GM19397 (cell line): ENCODE measurements around the gene DENND2C.

ENCODE experiments used
- ATAC-seq: cut with Tn5 transposase; IDR thresholded peaks from one replicate; pipeline ENCODE4 v1.9.1; 2021; ENCODE audit warnings: mild to moderate bottlenecking, moderate library complexity; ENCODE audit not compliant: unreplicated experiment

DENND2C gene

GRCh38 chr1:114669562-114670082 is at the start of gene DENND2C:
Gene DENND2C (minus strand): TSS chr1:114670049. CDS start chr1:114625984, 44,065 bp downstream.
- ATAC-seq, result peak; percentile 60

DNA sequence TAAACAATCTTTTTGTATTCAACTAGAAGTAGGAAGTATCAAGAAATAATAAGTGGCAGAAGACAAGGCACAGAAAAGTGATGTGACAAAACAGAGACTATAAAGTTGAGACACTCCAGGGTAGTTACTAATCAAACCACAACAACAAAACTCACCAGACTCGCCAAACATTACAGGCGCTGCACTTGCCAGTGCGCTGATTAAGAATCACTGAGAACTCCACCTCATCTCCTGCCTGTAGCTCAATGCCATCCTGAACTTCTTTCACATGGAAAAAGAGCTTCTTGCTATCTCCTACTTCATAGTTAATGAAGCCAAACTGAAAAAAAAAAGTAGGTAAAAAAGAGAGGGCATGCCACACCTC is 49.6 kb upstream of the DENND2C start:
- ATAC-seq, result no peak

DNA sequence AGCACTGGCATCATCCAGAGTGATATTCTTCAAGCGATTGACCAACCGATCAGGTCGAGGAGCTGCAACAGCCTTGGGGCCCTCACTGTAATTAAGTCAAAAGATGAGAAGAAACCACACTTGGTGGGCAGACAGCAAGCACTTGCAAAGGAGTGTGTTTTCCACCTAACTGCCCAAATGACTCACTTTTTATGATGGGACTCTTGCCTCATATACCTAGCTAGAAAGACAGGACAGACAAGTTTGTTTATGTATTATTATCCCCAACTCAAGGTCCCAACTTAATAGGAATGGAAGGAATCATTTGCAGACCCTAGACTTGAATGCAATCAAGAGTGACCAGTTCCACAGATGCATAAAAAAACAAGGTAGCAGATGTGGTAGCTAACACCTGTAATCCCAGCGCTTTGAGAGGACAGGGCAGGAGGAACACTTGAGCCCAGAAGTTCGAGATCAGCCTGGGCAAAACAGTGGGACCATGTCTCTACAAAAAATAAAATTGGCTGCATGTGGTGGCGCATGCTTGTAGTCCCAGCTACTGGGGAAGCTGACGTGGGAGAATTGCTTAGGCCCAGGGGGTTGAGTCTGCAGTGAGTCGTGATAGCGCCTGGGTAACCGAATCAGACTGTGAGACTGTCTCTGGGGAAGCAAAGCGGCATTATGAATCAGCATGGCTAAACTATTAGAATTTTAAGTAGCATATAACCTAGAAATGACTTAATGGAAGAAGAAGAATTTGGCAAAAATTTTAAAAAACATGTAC is 49.0 kb upstream of the DENND2C start:
- no peak for ATAC-seq

DNA sequence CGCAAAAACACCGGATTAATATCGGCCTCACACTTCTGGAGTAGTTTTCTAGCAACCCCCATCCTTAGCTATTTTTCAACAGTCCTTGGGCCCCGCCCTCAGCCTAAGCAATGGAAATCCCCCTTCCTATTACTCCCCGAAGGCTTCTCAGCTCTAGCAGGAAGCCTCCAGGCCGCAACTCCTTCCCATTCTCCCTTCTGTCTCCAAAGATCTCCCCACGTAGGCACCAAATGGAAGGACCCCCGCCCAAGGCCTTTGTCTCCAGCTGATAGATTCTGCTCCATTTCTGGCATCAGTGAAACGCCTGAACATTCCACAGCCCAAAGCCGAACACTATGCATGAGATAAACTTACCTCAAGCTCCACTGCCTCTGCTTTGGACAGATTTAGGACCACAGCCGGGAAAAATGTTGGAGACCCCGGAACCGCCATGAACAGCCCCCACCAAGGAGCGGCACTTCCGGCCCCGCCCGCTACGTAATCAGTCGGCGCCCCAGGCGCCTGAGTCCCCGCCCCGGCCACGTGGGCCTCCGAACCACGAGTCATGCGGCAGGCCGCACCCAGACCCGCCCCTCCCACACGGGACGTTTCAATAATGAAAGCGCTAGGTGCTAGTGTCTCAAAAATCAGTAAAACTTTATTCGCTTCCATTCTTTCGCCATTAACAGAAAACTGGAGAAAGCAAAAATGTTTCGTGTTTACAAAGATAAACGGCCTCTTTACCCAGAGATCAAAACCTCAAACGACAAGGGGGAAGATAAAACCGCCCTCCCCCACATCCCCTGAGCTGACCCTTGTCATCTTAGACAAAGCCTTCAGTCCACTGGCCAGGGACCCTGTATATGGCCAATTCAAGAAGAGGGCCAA is 46.7 kb upstream of the DENND2C start, which contains the start of gene NRAS:
Gene NRAS, minus strand, starts transcription at position 468 of the 867 bp plus-strand sequence. CDS start 611 bp downstream, outside the sequence.
- peak; percentile 97 for ATAC-seq

DNA sequence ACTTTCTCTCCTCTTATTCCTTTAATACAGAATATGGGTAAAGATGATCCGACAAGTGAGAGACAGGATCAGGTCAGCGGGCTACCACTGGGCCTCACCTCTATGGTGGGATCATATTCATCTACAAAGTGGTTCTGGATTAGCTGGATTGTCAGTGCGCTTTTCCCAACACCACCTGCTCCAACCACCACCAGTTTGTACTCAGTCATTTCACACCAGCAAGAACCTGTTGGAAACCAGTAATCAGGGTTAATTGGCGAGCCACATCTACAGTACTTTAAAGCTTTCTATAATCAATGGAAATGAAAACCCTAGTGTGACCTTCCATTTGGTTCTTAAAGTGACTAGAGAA is 46.1 kb upstream of the DENND2C start:
- peak; percentile 2 for ATAC-seq

DNA sequence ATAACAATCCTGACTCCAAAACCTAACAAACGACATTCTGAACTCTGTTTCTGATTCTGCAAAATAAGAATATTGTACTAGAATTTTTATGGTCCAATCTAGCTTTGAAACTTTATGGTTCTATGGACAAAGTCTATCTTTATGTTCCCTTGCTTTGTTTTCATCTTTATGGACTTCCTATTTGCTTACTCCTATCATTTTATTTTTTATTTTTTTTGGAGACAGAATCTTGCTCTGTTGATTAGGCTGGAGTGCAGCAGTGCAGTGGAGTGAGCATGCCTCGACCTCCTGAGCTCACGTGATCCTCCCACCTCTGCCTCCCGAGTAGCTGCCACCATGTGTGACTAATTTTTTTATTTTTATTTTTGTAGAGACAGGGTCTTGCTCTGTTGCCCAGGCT is 43.1 kb upstream of the DENND2C start:
- ATAC-seq, result no peak

GRCh38 chr1:114710360-114710759 is 40.5 kb upstream of the DENND2C start:
- no peak for ATAC-seq

DNA sequence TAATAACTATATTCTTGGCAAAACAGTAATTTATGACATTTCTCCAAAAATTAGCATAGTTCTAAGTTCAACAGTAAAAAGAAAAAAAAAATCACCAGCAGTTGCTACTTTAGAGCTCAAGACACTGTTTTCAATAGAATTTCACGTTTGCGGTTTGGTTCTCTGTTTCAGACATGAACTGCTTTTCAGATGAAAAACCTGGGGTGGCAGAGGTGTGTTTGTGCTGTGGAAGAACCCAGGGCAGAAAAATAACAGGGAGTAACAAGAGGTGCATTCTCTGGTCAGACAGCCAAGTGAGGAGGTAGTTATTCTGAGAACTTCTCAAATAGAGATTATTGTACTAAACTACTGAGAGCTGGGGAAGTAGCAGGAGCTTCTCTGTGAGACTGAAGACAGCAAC is 37.8 kb upstream of the DENND2C start:
- ATAC-seq, result no peak

DNA sequence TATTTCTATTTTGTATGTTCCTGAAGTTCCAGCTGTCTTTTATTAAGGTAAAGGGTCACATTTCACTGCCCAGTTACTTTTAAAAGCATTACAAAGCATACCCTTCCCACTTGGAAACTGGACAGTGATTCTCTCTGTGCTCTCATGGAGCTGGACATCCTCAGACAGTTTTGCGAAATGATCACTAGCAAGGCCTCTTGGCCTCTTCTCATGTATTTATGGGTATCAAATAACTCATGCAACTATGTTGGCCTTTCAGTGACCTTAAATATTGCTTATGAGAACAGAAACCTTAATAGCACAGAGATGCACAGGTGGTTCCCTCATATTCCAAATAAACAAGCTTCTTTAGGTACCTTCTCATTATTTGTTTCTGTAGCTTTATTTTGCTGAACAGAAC is 33.4 kb upstream of the DENND2C start:
- no peak for ATAC-seq

DNA sequence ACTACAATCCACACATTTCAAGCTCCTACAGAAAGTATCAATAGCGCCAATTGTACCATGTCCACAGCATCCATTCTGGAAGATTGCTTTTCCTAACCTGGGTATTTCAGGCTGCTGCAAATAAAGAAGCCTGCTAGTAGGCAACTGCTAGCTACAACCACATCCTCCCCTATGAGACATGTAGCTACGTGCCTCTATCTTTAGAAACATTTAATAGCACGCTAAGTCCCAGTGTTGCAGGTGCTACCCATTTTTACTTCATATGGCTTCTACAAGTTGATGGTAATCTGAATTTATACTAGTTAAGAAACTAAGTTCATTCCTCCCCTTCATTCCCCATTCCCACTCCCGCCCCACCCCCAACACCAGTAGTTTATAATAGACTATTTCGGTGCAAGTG is 32.9 kb upstream of the DENND2C start:
- no peak for ATAC-seq

DNA sequence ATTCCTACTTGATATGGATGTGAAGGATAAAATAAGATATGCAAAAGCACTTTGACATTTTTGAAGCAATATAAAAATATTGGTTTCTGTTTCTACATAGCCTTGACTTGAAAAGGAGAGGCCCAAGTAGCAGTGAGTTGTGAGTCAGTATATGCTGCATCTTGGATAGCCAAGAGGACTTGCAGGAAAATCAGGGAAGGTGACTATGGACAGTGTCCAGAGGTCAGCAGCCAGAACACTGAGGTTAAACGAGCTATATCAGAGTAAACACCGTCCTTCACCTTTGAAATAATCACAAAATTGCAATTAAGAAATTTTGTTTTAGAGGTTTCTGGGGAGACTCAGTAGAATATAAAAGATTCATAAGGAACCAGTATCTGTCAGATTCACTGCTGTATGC is 32.1 kb upstream of the DENND2C start:
- ATAC-seq, result no peak

GRCh38 chr1:114700036-114700600 is 30.3 kb upstream of the DENND2C start:
- ATAC-seq, result no peak

GRCh38 chr1:114696810-114697209 is 27.0 kb upstream of the DENND2C start:
- ATAC-seq, result no peak

DNA sequence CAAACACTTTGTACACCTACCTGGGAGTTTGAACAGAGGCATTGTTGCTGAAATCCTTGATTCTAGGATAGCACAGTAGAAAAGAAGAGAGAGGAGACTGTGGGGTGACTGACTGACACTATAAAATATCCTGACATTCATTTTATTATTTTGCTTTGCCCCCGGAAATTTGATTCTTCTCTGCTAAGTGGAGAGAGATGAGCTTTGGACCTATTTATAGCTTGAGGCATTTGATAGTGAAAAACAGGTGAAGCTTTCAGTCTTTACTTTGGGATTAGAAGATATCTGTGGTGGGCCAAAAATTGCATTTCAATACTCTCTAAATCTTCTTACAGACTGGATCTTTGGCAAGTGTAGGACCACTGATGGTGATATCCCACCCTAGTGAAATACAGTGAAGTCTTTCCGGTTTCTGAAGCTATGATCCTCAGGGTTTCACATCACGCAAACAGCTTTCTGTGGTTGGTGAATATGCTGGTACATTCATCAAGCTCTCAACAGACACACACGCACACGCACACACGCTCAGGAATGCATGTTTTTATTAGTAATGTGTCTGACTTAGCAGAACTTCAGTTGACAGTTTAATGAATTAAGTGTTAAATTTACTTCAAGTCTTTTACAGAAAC is 25.7 kb upstream of the DENND2C start, which contains the start of gene AMPD1:
Gene AMPD1, minus strand, starts transcription at position 117 of the 629 bp plus-strand sequence. Its CDS starts 75 bp downstream, at position 42.
- ATAC-seq, result no peak

DNA sequence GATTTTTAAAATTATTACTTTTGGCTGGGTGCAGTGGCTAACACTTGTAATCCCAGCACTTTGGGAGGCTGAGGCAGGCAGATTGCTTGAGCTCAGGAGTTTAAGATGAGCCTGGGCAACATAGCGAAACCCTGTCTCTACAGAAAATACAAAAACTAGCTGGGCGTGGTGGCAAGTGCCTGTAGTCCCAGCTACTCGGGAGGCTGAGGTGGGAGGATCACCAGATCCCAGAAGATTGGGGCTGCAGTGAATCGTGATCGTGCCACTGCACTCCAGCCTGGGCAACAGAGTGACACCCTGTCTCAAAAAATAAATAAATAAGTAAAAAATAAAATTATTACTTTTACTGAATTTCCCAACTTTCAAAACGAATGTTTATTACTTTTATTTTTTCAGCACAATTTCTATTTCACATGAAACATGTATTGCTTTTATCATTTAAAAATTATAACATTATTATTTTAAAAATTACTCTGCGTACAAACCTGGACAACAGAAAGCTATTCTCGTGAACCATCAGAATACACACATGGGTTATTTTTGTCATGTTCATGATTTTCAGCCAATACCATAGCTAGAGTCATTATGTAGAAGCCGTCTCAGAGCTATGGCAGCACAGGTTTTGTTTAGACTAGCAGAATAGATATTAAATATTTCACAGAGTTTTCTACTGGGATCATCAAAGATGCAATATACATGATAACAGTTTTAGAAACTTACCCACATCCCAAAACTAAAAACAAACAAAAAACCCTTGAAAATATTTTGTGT is 24.9 kb upstream of the DENND2C start:
- no peak for ATAC-seq

GRCh38 chr1:114692947-114693346 is 23.1 kb upstream of the DENND2C start:
- ATAC-seq, result no peak

GRCh38 chr1:114691061-114691460 is 21.2 kb upstream of the DENND2C start:
- ATAC-seq, result no peak

DNA sequence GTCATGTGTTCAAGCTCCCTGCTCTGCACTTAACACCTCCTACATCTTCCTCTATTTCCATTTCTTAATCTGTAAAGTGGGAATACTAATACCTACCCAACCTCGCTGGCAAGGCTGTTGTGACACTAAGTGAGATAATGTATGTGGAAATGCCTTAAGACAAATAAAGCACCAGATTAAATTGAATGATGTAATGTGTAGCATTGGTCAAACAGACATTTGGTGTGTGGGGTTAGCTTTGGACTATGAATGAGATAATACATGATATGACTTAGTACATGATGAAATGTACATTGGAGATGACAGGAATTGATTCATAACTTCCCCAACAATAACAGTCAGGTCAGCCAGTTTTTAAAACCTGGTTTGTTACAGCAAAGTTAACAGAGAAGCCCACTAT is 20.3 kb upstream of the DENND2C start:
- ATAC-seq, result no peak

DNA sequence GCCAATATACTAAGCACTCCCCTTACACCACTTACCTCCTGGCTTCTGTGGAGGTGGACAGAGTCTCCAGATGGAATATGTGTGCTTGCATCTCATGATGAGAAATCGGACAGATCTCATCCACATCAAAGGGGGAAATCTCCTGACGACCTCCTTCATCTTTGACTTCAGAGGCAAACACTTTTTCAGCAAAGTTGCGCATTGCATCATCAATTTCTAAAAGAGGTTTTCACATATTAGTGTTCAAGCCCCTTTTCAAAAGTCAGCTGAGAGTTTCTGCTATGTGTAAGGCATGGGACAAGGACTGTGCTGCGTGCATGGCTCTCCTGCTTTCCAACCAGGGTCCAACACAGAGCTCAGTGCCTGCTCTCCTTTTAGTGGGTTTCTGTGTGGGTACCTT is 18.7 kb upstream of the DENND2C start:
- ATAC-seq, result no peak

GRCh38 chr1:114685851-114686250 is 16.0 kb upstream of the DENND2C start:
- no peak for ATAC-seq
